Measurements from ENCODE around the gene CDH13.

CDH13 gene

GRCh38 chr16:83248735-83249463 lies 622.1 kb downstream of the CDH13 start:
- DNase-seq (ENCODE audit: low read depth), result peak; percentile 14
- no peak overlapping the region for H3K4me3 ChIP-seq (replicated peaks; ENCODE audit: low read depth, low read length)
- no peak for TF ChIP-seq CTCF (IDR thresholded peaks at IDR 0.05; ENCODE audit: low read length, missing control alignments)

GRCh38 chr16:83253521-83253920 lies 626.8 kb downstream of the CDH13 start:
- TF ChIP-seq CTCF (IDR thresholded peaks at IDR 0.05; ENCODE audit: low read length, missing control alignments), result no peak
- H3K4me3 ChIP-seq (replicated peaks; ENCODE audit: low read depth, low read length), result no peak overlapping the region
- no peak for DNase-seq (ENCODE audit: low read depth)

GRCh38 chr16:83258366-83258928 lies 631.7 kb downstream of the CDH13 start:
- no peak for TF ChIP-seq CTCF (IDR thresholded peaks at IDR 0.05; ENCODE audit: low read length, missing control alignments)
- DNase-seq (ENCODE audit: low read depth), result no peak
- no peak overlapping the region for H3K4me3 ChIP-seq (replicated peaks; ENCODE audit: low read depth, low read length)

- H3K4me3 ChIP-seq (replicated peaks; ENCODE audit: low read depth, low read length), result no peak overlapping the region
- DNase-seq (ENCODE audit: low read depth), result no peak
- TF ChIP-seq CTCF (IDR thresholded peaks at IDR 0.05; ENCODE audit: low read length, missing control alignments), result no peak
Observed at GRCh38 chr16:83266848-83267553, 640.2 kb downstream of the CDH13 start.

GRCh38 chr16:83268169-83268568 lies 641.4 kb downstream of the CDH13 start:
- no peak for TF ChIP-seq CTCF (IDR thresholded peaks at IDR 0.05; ENCODE audit: low read length, missing control alignments)
- DNase-seq (ENCODE audit: low read depth), result no peak
- H3K4me3 ChIP-seq (replicated peaks; ENCODE audit: low read depth, low read length), result no peak overlapping the region

- no peak for TF ChIP-seq CTCF (IDR thresholded peaks at IDR 0.05; ENCODE audit: low read length, missing control alignments)
- DNase-seq (ENCODE audit: low read depth), result no peak
- H3K4me3 ChIP-seq (replicated peaks; ENCODE audit: low read depth, low read length), result no peak overlapping the region
Observed at GRCh38 chr16:83269048-83269447, 642.3 kb downstream of the CDH13 start.

All from fibroblast of pulmonary artery (primary cell).